Suprapubic skin (tissue), 4 donors: ENCODE results near the gene KRTAP12-2.

ENCODE experiments used
- POLR2A ChIP-seq, 2 donors: fragments of 450-650 bp; IDR thresholded peaks; one replicate each; pipeline ENCODE4 v1.6.1; 2017; ENCODE audit warnings: antibody characterized with exemption in 2 of 2, mild to moderate bottlenecking in 2 of 2, moderate library complexity in 2 of 2
- POLR2AphosphoS5 ChIP-seq, 3 donors: sonication (generic); formaldehyde crosslinking; IDR thresholded peaks; one replicate each; pipeline ENCODE4 v1.6.1; 2017; ENCODE audit warnings: antibody characterized with exemption in 3 of 3

- TF ChIP-seq POLR2AphosphoS5 (IDR thresholded peaks at IDR 0.05), result no peak
- TF ChIP-seq POLR2A (IDR thresholded peaks at IDR 0.05), result no peak
Measured at GRCh38 chr21:44695641-44696040, 28.9 kb upstream of the KRTAP12-2 start.
